Activated CD4-positive, alpha-beta T cell treated with anti-CD3 and anti-CD28 coated beads, Interleukin-2, amount 50 U/mL, for 4 hours (primary cell): ENCODE data around the gene SH3GLB2.
"Not testable (repeated sequence)": the region's sequence is repeated elsewhere in the genome, so short reads cannot be mapped to it uniquely, and the experiment has no call there.

ENCODE experiments used
- DNase-seq, 2 experiments: peaks; one replicate each; pipeline ENCODE4 v3.0.0-alpha.2; 2020

SH3GLB2 gene

GRCh38 chr9:128992995-128993394 lies 35.1 kb downstream of the SH3GLB2 start:
- DNase-seq = no peak

- no peak for DNase-seq
Observed at GRCh38 chr9:128987805-128988204, 40.3 kb downstream of the SH3GLB2 start.

- DNase-seq = no peak
Observed at GRCh38 chr9:128986671-128987070, 41.5 kb downstream of the SH3GLB2 start.

GRCh38 chr9:128983536-128983935 lies 44.6 kb downstream of the SH3GLB2 start:
- DNase-seq = no peak

- DNase-seq = no peak
Observed at GRCh38 chr9:128979111-128979510, 49.0 kb downstream of the SH3GLB2 start.

- no peak for DNase-seq
Observed at GRCh38 chr9:128972956-128973355, 55.2 kb downstream of the SH3GLB2 start.

- DNase-seq = no peak
Observed at GRCh38 chr9:128969491-128969890, 58.6 kb downstream of the SH3GLB2 start.

- not testable (repeated sequence) for DNase-seq
Observed at GRCh38 chr9:128961403-128961802, 66.7 kb downstream of the SH3GLB2 start.
